GM12891 (cell line): ENCODE data around the gene AUNIP.

Source experiments
- DNase-seq: peaks from one replicate; pipeline ENCODE4 v3.0.0; 2011; ENCODE audit warnings: low spot score; ENCODE audit not compliant: insufficient read length
- FAIRE-seq: peaks from 2 replicates; lab custom pipeline; 2011; peaks lifted over from hg19 to GRCh38; lab: Jason Lieb, UNC
- PAX5 ChIP-seq: IDR thresholded peaks from 2 replicates; pipeline ENCODE4 v1.6.1; 2011; ENCODE audit warnings: low read length, moderate library complexity, mild to moderate bottlenecking; ENCODE audit not compliant: insufficient read depth, severe bottlenecking
- POLR2A ChIP-seq: IDR thresholded peaks from 2 replicates; pipeline ENCODE4 v1.6.1; 2011; ENCODE audit warnings: low read depth, low read length, control low read depth
- POLR2AphosphoS5 ChIP-seq: IDR thresholded peaks from 2 replicates; pipeline ENCODE4 v1.6.1; 2011; ENCODE audit warnings: low read depth, low read length, control low read depth
- POU2F2 ChIP-seq: IDR thresholded peaks from 2 replicates; pipeline ENCODE4 v1.6.1; 2011; ENCODE audit warnings: low read depth, mild to moderate bottlenecking, control low read depth, low read length, moderate library complexity
- SPI1 ChIP-seq: IDR thresholded peaks from 2 replicates; pipeline ENCODE4 v1.6.1; 2011; ENCODE audit warnings: low read depth, low read length, control low read depth
- TAF1 ChIP-seq: IDR thresholded peaks from 2 replicates; pipeline ENCODE4 v1.6.1; 2011; ENCODE audit warnings: low read depth, low read length, control low read depth

Gene AUNIP

DNA sequence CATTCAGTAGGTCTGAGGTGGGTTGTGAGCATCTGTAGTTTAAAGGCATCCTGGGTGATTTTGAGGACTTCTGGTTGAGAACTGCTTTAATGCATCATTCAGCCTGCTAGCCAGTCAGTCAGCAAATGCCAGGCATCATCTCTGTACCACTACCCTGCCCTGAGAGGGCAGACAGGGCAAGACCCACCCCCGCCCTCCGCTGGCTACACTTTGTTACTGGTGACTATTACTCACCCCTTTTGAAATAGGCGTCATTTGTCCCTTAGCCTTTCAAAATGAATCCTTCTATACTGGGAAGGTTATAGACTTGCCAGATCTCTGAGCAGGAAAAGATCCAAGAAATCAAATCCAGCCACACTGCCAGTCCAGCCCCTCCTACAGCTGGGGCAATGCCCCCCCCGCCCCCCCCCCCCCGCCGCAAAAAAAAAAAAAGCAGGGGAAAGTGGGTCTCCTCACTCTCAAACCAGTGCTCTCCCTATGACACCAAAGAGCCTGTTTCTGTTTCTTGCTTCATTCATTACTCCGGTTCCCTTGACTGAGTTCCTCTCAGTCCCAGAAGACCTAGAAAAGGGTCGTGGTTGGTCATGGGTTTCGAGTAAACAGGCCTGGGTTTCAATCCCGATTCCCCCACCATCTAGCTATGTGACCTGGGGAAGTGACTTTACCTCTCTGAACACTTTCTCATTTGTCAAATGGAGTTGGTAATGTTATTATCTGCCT lies 54.9 kb downstream of the AUNIP start:
- no peak for TF ChIP-seq POLR2AphosphoS5
- peak; percentile 38; the same call in 1 of the 2 replicates for TF ChIP-seq SPI1
- FAIRE-seq (peak; percentile 64), DNase-seq (no peak)

DNA sequence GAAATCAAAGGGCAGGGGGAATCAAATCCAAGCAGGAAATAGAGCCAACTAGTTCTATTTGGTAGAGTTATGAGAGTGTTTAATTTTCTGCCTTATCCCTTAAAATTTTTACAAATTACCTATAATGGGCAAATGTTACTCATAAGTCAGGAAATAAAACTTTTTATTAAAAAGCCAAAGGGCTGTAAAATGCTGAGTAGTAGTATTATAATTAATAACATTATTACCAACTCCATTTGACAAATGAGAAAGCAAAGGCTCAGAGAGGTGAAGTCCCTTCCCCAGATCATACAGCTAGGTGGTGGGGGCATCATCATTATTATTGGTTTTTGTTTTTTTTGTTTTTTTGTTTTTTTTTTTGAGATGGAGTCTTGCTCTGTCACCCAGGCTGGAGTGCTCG lies 55.9 kb downstream of the AUNIP start:
- peak; percentile 9 for FAIRE-seq
- TF ChIP-seq PAX5, result no peak
- no peak for TF ChIP-seq POLR2A
- TF ChIP-seq POU2F2, result no peak
- TF ChIP-seq POLR2AphosphoS5, result no peak
- TF ChIP-seq SPI1, result no peak
- no peak for TF ChIP-seq TAF1

GRCh38 chr1:25802915-25803314 lies 56.3 kb downstream of the AUNIP start:
- peak; percentile 95 for FAIRE-seq
- TF ChIP-seq TAF1 (no peak), POU2F2 (peak; percentile 88), POLR2AphosphoS5 (no peak)
- no peak for DNase-seq

More for the DNA sequence above, 55.9 kb downstream of the AUNIP start:
- DNase-seq, result no peak

DNA sequence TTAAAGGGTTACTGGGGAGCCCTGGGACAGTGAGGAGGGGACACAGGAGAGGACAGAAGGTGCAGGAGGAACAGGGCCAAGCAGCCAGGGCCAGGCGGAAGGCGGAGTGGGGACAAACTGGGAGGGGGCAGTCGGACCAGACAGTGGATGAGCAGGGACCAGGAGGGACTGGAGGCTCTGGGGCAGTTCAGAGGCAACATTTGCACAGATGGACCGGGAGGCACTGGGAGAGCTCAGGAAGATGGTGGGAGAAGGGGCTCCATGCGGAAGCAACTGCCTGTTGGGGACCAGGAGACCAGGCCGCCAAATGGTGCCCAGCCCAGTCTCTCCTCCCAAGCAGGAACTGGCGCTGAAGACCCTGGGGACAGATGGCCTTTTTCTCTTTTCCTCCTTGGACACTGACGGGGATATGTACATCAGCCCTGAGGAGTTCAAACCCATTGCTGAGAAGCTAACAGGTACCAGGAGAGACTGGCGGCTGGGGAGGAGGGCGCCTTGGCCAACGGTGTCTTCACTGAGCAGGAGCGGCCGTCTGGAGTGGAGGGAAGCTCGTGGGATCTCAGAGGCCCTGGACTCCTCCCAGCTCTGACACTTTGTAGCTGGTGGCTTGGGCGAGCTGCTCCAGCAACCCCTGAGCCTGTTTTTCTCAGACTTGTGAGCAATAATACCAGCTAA lies 58.4 kb downstream of the AUNIP start:
- no peak for FAIRE-seq
- DNase-seq, result no peak

GRCh38 chr1:25799935-25800702 lies 59.1 kb downstream of the AUNIP start, which contains the start of gene SELENON:
SELENON (plus strand) TSS chr1:25800193; CDS start chr1:25800231, 38 bp downstream.
- TF ChIP-seq POLR2A (no peak), PAX5 (no peak), POLR2AphosphoS5 (no peak), POU2F2 (no peak), TAF1 (no peak), SPI1 (no peak)
- no peak for DNase-seq
- FAIRE-seq, result peak; percentile 69

More for the DNA sequence above, 58.4 kb downstream of the AUNIP start:
- TF ChIP-seq POU2F2, result no peak
- no peak for TF ChIP-seq TAF1
- TF ChIP-seq POLR2AphosphoS5, result no peak
- no peak for TF ChIP-seq SPI1
- TF ChIP-seq POLR2A, result no peak
- TF ChIP-seq PAX5, result no peak

DNA sequence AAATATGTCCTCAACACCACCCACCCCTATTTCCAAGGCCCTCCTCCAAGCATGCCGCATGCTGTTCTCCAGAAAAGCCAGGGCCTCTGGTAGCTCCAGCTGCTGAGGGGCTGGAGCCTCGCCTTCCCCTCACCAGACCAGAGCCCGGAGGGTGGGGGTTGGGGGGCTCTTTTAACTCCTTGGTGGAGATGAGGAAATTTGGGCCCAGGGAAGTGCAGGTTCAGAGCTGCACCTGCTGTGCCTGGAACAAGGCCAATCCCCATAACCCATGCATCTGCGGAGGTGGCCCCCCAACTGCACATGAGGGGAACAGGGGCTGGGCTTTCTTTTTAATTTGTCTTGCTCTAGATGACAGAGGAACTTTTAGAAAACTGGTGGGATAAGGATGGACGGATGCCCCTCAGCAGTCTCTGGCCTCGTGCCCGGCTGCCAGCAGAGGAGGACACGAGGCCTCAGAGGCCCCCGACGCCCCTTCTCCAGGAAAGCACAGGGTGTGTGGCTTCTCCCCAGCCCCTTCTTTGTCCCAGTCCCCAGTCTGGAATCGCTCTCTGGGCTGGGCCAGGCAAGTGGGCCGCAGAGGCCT lies 59.8 kb downstream of the AUNIP start:
- TF ChIP-seq POLR2A (no peak), TAF1 (no peak), PAX5 (no peak), SPI1 (no peak), POLR2AphosphoS5 (no peak), POU2F2 (no peak)
- DNase-seq (no peak), FAIRE-seq (no peak)

DNA sequence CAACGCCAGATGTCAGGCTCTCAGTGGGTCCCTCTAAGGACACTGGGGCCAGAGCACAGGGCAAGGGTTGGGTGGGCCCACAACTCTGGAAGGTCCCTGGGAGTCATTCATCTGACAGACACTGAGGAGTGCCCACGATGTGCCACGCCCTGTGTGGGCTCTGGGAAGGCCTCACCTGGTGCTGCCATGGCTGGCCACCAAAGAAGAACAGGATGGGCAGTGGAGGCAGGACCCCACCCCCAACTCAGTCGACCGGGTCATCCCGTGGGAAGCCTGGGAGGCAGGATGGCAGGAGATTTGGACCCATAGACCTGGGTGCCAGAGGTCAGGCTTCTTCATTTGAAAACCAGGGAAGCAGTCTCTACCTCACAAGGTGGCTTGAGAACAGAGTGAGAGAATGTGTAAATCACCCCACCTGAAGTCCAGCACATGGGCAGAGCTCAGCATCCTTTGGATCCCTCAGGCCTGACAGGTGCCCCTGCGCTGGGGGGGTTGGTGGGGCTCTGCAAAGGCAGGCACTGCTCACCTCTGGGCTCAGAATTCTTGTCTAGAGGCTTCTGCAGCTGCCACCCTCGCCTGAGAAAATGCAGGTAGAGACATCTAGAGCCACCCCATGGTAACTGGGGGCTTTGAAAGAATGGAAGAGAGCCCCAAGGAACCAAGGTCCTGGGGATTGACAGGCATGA lies 60.4 kb downstream of the AUNIP start:
- DNase-seq (no peak), FAIRE-seq (no peak)
- TF ChIP-seq TAF1, result no peak
- no peak for TF ChIP-seq POLR2AphosphoS5
- TF ChIP-seq SPI1, result no peak
- no peak for TF ChIP-seq POLR2A
- TF ChIP-seq PAX5, result no peak
- no peak for TF ChIP-seq POU2F2

- FAIRE-seq, result peak; percentile 72
- DNase-seq, result no peak
- TF ChIP-seq POLR2AphosphoS5 (no peak), POLR2A (no peak), POU2F2 (no peak), SPI1 (no peak), TAF1 (no peak), PAX5 (no peak)
Measured at GRCh38 chr1:25797939-25798338, 61.3 kb downstream of the AUNIP start.

GRCh38 chr1:25796811-25797458 lies 62.3 kb downstream of the AUNIP start:
- FAIRE-seq, result peak; percentile 91
- TF ChIP-seq SPI1 (no peak), TAF1 (no peak), POLR2A (no peak), PAX5 (no peak), POLR2AphosphoS5 (no peak), POU2F2 (no peak)
- no peak for DNase-seq
